H9 (cell line): ENCODE results near the gene CTAGE1. TPM values are rescaled to one million over a fixed set of nuclear protein-coding genes. Genes with fewer than 3 reads are reported as not detected.

Experiments
- DNase-seq: peaks from one replicate; pipeline ENCODE4 v3.0.0-alpha.2; 2017
- H2AFZ ChIP-seq: one replicate; pipeline ENCODE4 v1.6.1; 2013; ENCODE audit warnings: mild to moderate bottlenecking, low read length, control low read depth, moderate library complexity
- H2AK5ac ChIP-seq: 2 replicates; pipeline ENCODE4 v1.6.1; 2013; ENCODE audit warnings: low read length, control low read depth, mixed read lengths; ENCODE audit not compliant: insufficient read length
- H2BK120ac ChIP-seq: one replicate; pipeline ENCODE4 v1.6.1; 2013; ENCODE audit warnings: low read depth, mild to moderate bottlenecking, low read length, control low read depth, inconsistent platforms; ENCODE audit not compliant: poor library complexity, severe bottlenecking
- H2BK12ac ChIP-seq: 2 replicates; pipeline ENCODE4 v1.6.1; 2013; ENCODE audit warnings: low read length, control low read depth, mixed read lengths, low read depth; ENCODE audit not compliant: insufficient read length
- H2BK15ac ChIP-seq: 2 replicates; pipeline ENCODE4 v1.6.1; 2013; ENCODE audit warnings: low read depth, low read length, control low read depth
- H2BK20ac ChIP-seq: one replicate; pipeline ENCODE4 v1.6.1; 2013; ENCODE audit warnings: low read depth, mild to moderate bottlenecking, low read length, control low read depth, inconsistent platforms; ENCODE audit not compliant: poor library complexity, severe bottlenecking
- H2BK5ac ChIP-seq: 2 replicates; pipeline ENCODE4 v1.6.1; 2013; ENCODE audit warnings: low read length, control low read depth, mixed read lengths; ENCODE audit not compliant: insufficient read length
- H3K14ac ChIP-seq: 2 replicates; pipeline ENCODE4 v1.6.1; 2013; ENCODE audit warnings: low read length, control low read depth; ENCODE audit not compliant: insufficient read depth
- H3K18ac ChIP-seq: 2 replicates; pipeline ENCODE4 v1.6.1; 2013; ENCODE audit warnings: low read depth, mild to moderate bottlenecking, mixed read lengths, low read length, control low read depth; ENCODE audit not compliant: insufficient read length
- H3K23ac ChIP-seq: 2 replicates; pipeline ENCODE4 v1.6.1; 2013; ENCODE audit warnings: low read length, control low read depth, mixed read lengths, low read depth; ENCODE audit not compliant: insufficient read length
- H3K23me2 ChIP-seq: 2 replicates; pipeline ENCODE4 v1.6.1; 2013; ENCODE audit warnings: low read depth, mild to moderate bottlenecking, mixed read lengths, low read length, control low read depth; ENCODE audit not compliant: insufficient read length, poor library complexity, severe bottlenecking
- H3K27ac ChIP-seq: 2 replicates; pipeline ENCODE4 v1.5.1; 2013; ENCODE audit warnings: low read length, control low read depth, mixed read lengths, low read depth; ENCODE audit not compliant: insufficient read length
- H3K27me3 ChIP-seq: 2 replicates; pipeline ENCODE4 v1.6.1; 2013; ENCODE audit warnings: low read length, control low read depth, inconsistent platforms; ENCODE audit not compliant: insufficient read depth
- H3K4ac ChIP-seq: 2 replicates; pipeline ENCODE4 v1.6.1; 2013; ENCODE audit warnings: low read depth, mild to moderate bottlenecking, control low read depth, inconsistent platforms, low read length, moderate library complexity
- H3K4me1 ChIP-seq: 2 replicates; pipeline ENCODE4 v1.6.1; 2013; ENCODE audit warnings: low read length, control low read depth, inconsistent platforms; ENCODE audit not compliant: insufficient read depth
- H3K4me2 ChIP-seq: 2 replicates; pipeline ENCODE4 v1.6.1; 2013; ENCODE audit warnings: low read length, control low read depth, mixed read lengths; ENCODE audit not compliant: insufficient read length, insufficient read depth
- H3K56ac ChIP-seq: 2 replicates; pipeline ENCODE4 v1.6.1; 2013; ENCODE audit warnings: low read depth, mild to moderate bottlenecking, mixed read lengths, low read length, control low read depth; ENCODE audit not compliant: insufficient read length
- H3K79me1 ChIP-seq: 2 replicates; pipeline ENCODE4 v1.6.1; 2013; ENCODE audit warnings: low read depth, mild to moderate bottlenecking, moderate library complexity, low read length, control low read depth, inconsistent platforms; ENCODE audit not compliant: insufficient read depth, poor library complexity, severe bottlenecking
- H3K79me2 ChIP-seq: 2 replicates; pipeline ENCODE4 v1.6.1; 2013; ENCODE audit warnings: low read length, control low read depth, inconsistent platforms; ENCODE audit not compliant: insufficient read depth
- H3K9ac ChIP-seq: 2 replicates; pipeline ENCODE4 v1.6.1; 2013; ENCODE audit warnings: low read length, control low read depth, mixed read lengths; ENCODE audit not compliant: insufficient read length; ENCODE audit errors: extremely low read depth
- H3K9me3 ChIP-seq: one replicate; pipeline ENCODE4 v1.6.1; 2013; ENCODE audit warnings: low read depth, low read length, inconsistent platforms; ENCODE audit not compliant: control insufficient read depth
- H3T11ph ChIP-seq: one replicate; pipeline ENCODE4 v1.6.1; 2013; ENCODE audit warnings: mild to moderate bottlenecking, low read length, control low read depth, inconsistent platforms
- H4K20me1 ChIP-seq: one replicate; pipeline ENCODE4 v1.6.1; 2013; ENCODE audit not compliant: control insufficient read depth, insufficient read length, insufficient read depth
- H4K5ac ChIP-seq: 2 replicates; pipeline ENCODE4 v1.6.1; 2013; ENCODE audit warnings: low read depth, mild to moderate bottlenecking, mixed read lengths, low read length, control low read depth; ENCODE audit not compliant: insufficient read length
- H4K8ac ChIP-seq: replicated peaks from 2 replicates; pipeline ENCODE4 v1.6.1; 2013; ENCODE audit warnings: low read length, control low read depth, mixed read lengths, low read depth; ENCODE audit not compliant: insufficient read length
- H4K91ac ChIP-seq: 2 replicates; pipeline ENCODE4 v1.6.1; 2013; ENCODE audit warnings: low read depth, mild to moderate bottlenecking, moderate library complexity, mixed read lengths, low read length, control low read depth; ENCODE audit not compliant: insufficient read length
- H3K27ac Mint-ChIP-seq, 3 experiments: 2 replicates in 2 of 3; 3 replicates in 1 of 3; pipeline ENCODE4 v1.8.0; 2020 to 2021; ENCODE audit warnings: mixed read lengths in 3 of 3, mild to moderate bottlenecking in 1 of 3, moderate library complexity in 1 of 3
- H3K27me3 Mint-ChIP-seq: 2 replicates; pipeline ENCODE4 v1.8.0; 2021; ENCODE audit warnings: low read depth, mild to moderate bottlenecking, moderate library complexity, mixed read lengths
- H3K36me3 Mint-ChIP-seq, 3 experiments: 2 replicates in 2 of 3; 3 replicates in 1 of 3; pipeline ENCODE4 v1.8.0; 2020 to 2021; ENCODE audit warnings: low read depth in 3 of 3, mixed read lengths in 3 of 3; ENCODE audit not compliant: insufficient read depth in 1 of 3
- H3K4me1 Mint-ChIP-seq, 2 experiments: 2 replicates each; pipeline ENCODE4 v1.8.0; 2020; ENCODE audit warnings: mixed read lengths in 2 of 2
- H3K4me3 Mint-ChIP-seq, 2 experiments: 2 replicates in 1 of 2; 3 replicates in 1 of 2; pipeline ENCODE4 v1.8.0; 2020 to 2021; ENCODE audit warnings: mild to moderate bottlenecking in 2 of 2, mixed read lengths in 2 of 2, moderate library complexity in 1 of 2
- H3K9me3 Mint-ChIP-seq, 2 experiments: 2 replicates in 1 of 2; 3 replicates in 1 of 2; pipeline ENCODE4 v1.8.0; 2020; ENCODE audit warnings: mild to moderate bottlenecking in 2 of 2, mixed read lengths in 2 of 2, moderate library complexity in 1 of 2
- CTCF ChIP-seq: fragments of 200-600 bp; sonication (generic); conservative IDR thresholded peaks from 3 replicates; pipeline ENCODE4 v1.8.0; 2021; ENCODE audit warnings: antibody characterized with exemption, mild to moderate bottlenecking
- WGBS: extraction: QIAGEN DNeasy Blood & Tissue Kit; methylation state at CpG from one replicate; pipeline ENCODE4 v1.1.7; 2013; ENCODE audit warnings: missing lambda C conversion rate, low lambda C conversion rate, mixed read lengths; ENCODE audit not compliant: insufficient read length; ENCODE audit errors: extremely low coverage; 5-methylcytosine and 5-hydroxymethylcytosine counted together
- total RNA-seq: library from RNA; stranded (reverse); gene quantifications from 2 replicates; pipeline ENCODE4 v1.2.1, GENCODE V29; 2021

CTAGE1 gene
- total RNA-seq, 1 experiment from 2014 or later: not detected

GRCh38 chr18:22412176-22412911 is 5.4 kb downstream of the CTAGE1 start:
- Histone ChIP-seq H3K9me3 (no peaks in the 10 kb centered on the region), H3K14ac (no peak overlapping the region), H3K4me2 (no peak overlapping the region), H3K4me1 (no peaks in the 10 kb centered on the region), H3T11ph (no peak overlapping the region), H3K79me2 (no peaks in the 10 kb centered on the region), H3K4ac (no peak overlapping the region), H3K18ac (no peak overlapping the region), H3K9ac (no peak overlapping the region), H2AFZ (no peak overlapping the region), H3K23me2 (no peaks in the 10 kb centered on the region), H2BK15ac (no peak overlapping the region), H2BK5ac (no peak overlapping the region), H3K27me3 (no peaks in the 10 kb centered on the region), H4K91ac (no peak overlapping the region), H4K8ac (no peak overlapping the region), H4K5ac (no peak overlapping the region), H3K27ac (no peak overlapping the region), H4K20me1 (no peaks in the 10 kb centered on the region), H2AK5ac (no peak overlapping the region), H3K56ac (no peak overlapping the region), H3K79me1 (no peaks in the 10 kb centered on the region), H3K23ac (no peak overlapping the region), H2BK12ac (no peak overlapping the region), H2BK20ac (no peak overlapping the region), H2BK120ac (no peak overlapping the region)
- peaks cover 0 to under 1% of the 10 kb centered on the region in 2 experiments; a peak in 1 of 4 replicates for H3K4me1 Mint-ChIP-seq
- no peak for DNase-seq
- H3K4me3 Mint-ChIP-seq: no peak overlapping the region
- H3K27me3 Mint-ChIP-seq: peaks cover 33% of the 10 kb centered on the region
- WGBS: no CpG with 5 or more reads among the region's 4 CpGs
- no peak overlapping the region for H3K27ac Mint-ChIP-seq
- H3K36me3 Mint-ChIP-seq: peaks cover 0 to 2% (median 0%) of the 10 kb centered on the region in 3 experiments; a peak in 1 of 7 replicates
- H3K9me3 Mint-ChIP-seq: peaks cover 5 to 6% of the 10 kb centered on the region in 2 experiments; a peak in 4 of 5 replicates
- TF ChIP-seq CTCF: no peak
